ENCODE data around the gene KRT76. TPM values are rescaled to one million over a fixed set of nuclear protein-coding genes. Genes with fewer than 3 reads are reported as not detected.

The KRT76 gene
- total and polyA plus RNA-seq, 10 of the 15 experiments (the other 5 are each of a cell fraction or from before 2014, with no cell fraction given) = not detected

GRCh38 chr12:52735106-52735505, 42.0 kb downstream of the KRT76 start:
- in situ Hi-C loops (cut with MboI) = no loop called here
- Histone ChIP-seq H3K9me3 (replicated peaks; ENCODE audit: control insufficient read depth, insufficient read depth, low read length) (no peaks in the 10 kb centered on the region), H3K36me3 (ENCODE audit: control insufficient read depth in 2 of 2, insufficient read depth in 2 of 2, low read length in 1 of 2) (no peaks in the 10 kb centered on the region), H4K20me1 (ENCODE audit: control insufficient read depth, insufficient read depth) (no peaks in the 10 kb centered on the region), H3K27me3 (replicated peaks in 1 of 2; ENCODE audit: control insufficient read depth in 2 of 2, insufficient read depth in 2 of 2, low read length in 1 of 2) (peaks cover 0 to 3% of the 10 kb centered on the region in 2 experiments; a peak in 2 of 4 replicates), H3K9ac (ENCODE audit: control insufficient read depth, insufficient read depth, low read length) (no peak overlapping the region), H3K4me3 (no peak overlapping the region), H3K4me1 (ENCODE audit: control insufficient read depth, insufficient read depth, low read length) (no peaks in the 10 kb centered on the region), H2AFZ (ENCODE audit: control insufficient read depth, low read depth, low read length) (no peak overlapping the region), H3K79me2 (ENCODE audit: control insufficient read depth, insufficient read depth, low read length) (no peaks in the 10 kb centered on the region), H3K4me2 (ENCODE audit: control insufficient read depth, insufficient read depth) (no peak overlapping the region), H3K27ac (ENCODE audit: control insufficient read depth, insufficient read depth) (no peak overlapping the region)
- no TSS peak for BruUV-seq (replicated peaks)
- DNase-seq (ENCODE audit: low read depth, low spot score) (no peak), ATAC-seq (no peak), FAIRE-seq (no peak)
- intact Hi-C loops (cut with micrococcal nuclease; ENCODE audit: unreplicated experiment) = no loop called here
- CTCF ChIA-PET = interaction anchor here (0.9 kb wide), 1 partner anchor 149 kb away, joined by 3 read pairs; no protein-coding TSS in a partner anchor
- WGBS (ENCODE audit: insufficient coverage, insufficient replicate concordance, low lambda C conversion rate, missing lambda C conversion rate) = 28% methylated on average over 7 of the region's 8 CpGs
- SMC1A ChIA-PET (ENCODE audit: uncharacterized antibody, unreplicated experiment) = no interaction called here
- RAD21 ChIA-PET (ENCODE audit: unreplicated experiment) = no interaction called here
- POLR2A ChIA-PET = no interaction called here
- TF ChIP-seq RAD21 (IDR thresholded peaks at IDR 0.05; ENCODE audit: insufficient read depth, low read depth, low read length) (no peak), E2F8 (IDR thresholded peaks at IDR 0.05; ENCODE audit: low read depth, partially characterized antibody) (no peak), POLR2AphosphoS2 (IDR thresholded peaks at IDR 0.05; ENCODE audit: low read depth, low read length) (no peak), ZBTB4 (CRISPR knock-in tag; IDR thresholded peaks at IDR 0.05) (no peak), NFYB (IDR thresholded peaks at IDR 0.05; ENCODE audit: insufficient read depth, low read depth, low read length) (no peak), MTA3 (IDR thresholded peaks at IDR 0.05; ENCODE audit: borderline replicate concordance, low read length) (no peak), SUPT20H (IDR thresholded peaks at IDR 0.05; ENCODE audit: borderline replicate concordance, control insufficient read depth, low read depth, low read length) (no peak), HSF1 (IDR thresholded peaks at IDR 0.05; ENCODE audit: low read depth, low read length) (no peak), SMARCA5 (IDR thresholded peaks at IDR 0.05) (no peak), JUNB (IDR thresholded peaks at IDR 0.05) (no peak), GABPA (IDR thresholded peaks at IDR 0.05; ENCODE audit: low read depth) (no peak)
- TF ChIP-seq, protein P1, sequence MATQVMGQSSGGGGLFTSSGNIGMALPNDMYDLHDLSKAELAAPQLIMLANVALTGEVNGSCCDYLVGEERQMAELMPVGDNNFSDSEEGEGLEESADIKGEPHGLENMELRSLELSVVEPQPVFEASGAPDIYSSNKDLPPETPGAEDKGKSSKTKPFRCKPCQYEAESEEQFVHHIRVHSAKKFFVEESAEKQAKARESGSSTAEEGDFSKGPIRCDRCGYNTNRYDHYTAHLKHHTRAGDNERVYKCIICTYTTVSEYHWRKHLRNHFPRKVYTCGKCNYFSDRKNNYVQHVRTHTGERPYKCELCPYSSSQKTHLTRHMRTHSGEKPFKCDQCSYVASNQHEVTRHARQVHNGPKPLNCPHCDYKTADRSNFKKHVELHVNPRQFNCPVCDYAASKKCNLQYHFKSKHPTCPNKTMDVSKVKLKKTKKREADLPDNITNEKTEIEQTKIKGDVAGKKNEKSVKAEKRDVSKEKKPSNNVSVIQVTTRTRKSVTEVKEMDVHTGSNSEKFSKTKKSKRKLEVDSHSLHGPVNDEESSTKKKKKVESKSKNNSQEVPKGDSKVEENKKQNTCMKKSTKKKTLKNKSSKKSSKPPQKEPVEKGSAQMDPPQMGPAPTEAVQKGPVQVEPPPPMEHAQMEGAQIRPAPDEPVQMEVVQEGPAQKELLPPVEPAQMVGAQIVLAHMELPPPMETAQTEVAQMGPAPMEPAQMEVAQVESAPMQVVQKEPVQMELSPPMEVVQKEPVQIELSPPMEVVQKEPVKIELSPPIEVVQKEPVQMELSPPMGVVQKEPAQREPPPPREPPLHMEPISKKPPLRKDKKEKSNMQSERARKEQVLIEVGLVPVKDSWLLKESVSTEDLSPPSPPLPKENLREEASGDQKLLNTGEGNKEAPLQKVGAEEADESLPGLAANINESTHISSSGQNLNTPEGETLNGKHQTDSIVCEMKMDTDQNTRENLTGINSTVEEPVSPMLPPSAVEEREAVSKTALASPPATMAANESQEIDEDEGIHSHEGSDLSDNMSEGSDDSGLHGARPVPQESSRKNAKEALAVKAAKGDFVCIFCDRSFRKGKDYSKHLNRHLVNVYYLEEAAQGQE (IDR thresholded peaks at IDR 0.05; ENCODE audit: low read depth, low read length) = no peak

All from GM12878 (cell line).